Non-pigmented ciliary epithelial cell (primary cell): ENCODE measurements around the gene ADORA2A.

Experiments used
- DNase-seq: peaks from one replicate; pipeline ENCODE4 v3.0.0-alpha.2; 2010; ENCODE audit warnings: low read depth

Gene ADORA2A

DNA sequence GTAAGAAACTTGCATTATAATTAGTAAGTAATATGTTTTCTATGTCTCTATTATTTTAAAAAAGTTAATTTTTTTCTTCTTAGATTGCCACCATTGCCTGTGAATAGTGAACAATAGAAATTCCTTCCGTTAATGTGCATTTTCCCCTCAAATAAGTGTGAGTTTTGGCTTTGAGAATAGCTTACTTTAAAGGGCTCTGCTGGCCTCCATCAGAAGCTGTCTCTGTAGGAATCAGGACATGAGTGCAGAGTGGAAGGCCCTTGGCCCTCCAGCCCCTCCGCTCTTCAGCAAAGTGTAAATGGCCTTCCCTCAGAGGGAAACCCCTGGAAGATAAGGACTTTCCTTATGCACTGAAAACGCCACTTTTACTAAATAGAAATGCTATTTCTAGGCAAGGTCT is 24.1 kb upstream of the ADORA2A start:
- no peak for DNase-seq

DNA sequence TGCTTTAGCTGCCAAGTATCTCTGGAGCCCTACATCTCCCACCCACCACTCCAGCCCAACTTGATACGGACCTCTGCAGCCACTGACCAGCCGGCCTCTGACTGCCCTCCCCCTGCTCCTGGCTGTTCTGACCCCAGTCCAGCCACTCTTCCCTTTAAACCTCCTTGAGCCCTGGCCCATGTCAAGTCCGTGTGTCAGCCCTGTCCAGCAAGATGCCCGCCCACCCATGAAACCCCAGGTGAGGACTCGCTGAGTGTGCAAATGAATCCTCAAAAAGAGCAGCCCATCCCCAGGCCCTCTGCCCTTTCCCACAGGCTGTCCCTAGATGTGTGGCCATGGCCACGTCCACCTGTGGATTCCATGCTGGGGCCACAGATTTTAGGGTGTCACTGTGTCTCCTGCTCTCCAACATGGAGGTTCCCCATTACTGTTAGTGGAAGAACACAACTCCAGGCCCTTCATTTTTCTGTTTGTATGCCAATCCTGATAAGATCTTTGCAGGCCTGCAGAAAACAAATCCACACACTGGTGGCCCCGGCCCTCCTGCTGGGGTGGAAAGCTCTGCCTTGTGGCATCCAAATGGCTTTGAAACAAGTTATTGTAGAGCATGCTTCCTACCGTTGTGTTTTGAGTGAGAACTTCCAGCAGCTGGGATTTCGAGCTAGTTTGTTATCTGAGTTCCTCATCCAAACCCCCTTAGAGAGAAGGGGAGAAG is 22.7 kb upstream of the ADORA2A start:
- no peak for DNase-seq

DNA sequence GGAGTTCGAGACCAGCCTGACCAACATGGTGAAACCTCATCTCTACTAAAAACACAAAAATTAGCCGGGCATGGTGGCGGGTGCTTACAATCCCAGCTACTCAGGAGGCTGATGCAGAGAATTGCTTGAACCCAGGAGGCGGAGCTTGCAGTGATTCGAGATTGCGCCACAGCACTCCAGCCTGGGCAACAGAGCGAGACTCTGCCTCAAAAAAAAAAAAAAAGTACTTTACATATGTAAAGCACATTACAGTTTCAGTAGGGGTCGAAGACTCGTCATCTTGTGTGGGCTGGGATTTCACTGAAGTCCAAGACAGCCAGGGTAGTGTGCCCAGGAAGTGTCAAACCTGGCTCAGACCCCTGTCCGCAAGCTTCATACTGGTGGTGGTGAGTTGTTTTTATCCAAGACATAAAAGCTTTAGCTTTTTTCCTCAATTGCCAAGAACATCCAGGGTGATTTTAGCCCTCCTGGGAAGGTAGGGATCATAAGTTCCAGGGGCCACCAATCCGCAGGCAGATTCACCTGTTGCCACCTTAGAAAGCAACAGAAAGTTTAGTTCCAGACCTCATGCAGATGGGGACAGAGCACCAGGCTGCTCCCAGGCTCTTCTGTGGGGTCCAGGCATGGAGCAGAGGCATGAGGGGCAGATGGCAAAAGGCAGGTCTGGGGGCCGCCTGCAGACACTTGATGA is 21.6 kb upstream of the ADORA2A start:
- no peak for DNase-seq

DNA sequence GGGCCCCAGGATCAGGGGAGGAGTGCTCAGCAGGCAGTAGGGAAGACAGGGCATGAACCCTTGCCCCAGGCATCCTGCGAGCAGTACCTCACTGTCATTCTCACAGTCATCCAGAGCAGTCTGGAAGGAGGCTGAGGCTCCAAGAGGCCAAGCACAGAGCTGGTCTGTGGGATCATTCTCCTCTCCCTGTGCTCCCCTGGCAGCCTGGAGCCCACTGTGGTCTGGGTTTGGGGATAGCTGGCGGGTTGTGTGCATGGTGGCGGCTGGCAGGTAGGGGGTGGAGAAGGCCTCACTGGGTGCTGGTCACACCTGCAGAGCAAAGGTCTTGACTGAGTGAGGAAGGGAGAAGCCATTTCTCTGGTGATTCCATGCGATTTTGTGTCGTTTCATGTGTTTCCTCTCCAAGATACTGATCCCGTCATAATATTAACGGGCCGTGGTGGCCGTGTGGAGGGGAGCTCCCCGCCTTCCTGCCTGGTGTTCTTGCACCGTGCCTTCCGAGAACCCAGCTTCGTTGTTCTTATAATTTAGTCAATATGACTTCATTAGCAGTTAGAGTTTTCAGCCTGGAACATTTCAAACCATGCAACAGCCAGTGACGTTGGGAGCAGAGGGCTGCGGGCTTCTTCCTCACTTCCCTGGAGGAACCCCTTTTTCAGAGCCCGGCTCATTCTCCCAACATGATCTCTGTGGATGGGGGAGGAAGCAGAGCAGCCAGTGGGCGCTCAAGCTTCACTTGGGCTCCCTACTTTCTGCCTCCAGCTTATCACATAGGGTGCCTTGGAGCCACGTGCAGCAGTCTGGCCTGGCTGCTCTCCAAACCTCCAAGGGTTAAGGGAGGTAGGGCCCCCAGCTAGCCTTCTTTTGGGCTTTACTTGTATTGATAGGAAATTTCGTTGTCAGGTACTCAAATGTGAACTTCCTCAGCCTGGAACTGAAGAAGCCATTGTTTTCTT is 20.8 kb upstream of the ADORA2A start:
- no peak for DNase-seq

DNA sequence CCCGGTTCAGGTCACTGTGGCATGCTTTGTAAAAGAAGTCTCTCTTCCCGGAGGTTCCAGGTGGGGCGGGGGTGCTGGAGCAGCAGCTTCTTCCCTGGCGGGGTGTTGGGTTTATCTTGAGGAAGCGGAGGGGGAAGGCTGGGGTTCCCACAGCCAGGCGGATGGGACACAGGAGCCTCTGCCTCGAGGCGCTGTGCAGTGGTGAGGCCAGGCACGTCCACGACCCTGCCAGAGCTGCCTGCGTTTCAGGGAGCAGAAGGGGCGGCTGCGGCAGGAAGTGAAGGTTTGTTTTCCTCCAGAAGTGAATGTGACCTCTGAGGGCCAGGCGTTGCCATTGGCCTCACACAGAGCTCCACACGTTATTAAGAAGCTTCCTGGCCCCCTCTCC is 20.1 kb upstream of the ADORA2A start:
- no peak for DNase-seq

DNA sequence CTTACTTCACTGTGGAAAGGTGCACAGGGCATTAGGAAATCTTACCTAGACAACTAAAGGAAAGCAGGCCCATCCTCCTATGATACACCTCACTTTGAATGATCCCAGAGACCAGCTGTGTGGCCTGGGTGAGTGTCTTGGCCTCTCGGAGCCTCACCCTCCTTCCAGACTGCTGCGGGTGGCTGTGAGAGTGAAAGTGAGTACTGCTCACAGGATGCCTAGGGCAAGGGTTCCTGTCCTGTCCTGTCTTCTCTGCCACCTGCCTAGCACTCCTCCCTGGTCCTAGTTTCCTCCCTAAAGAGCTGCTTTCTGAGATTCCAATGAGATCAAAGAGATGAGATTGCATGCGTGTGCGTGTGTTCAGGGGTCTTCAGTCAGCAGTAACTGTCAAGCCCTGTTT is 19.5 kb upstream of the ADORA2A start:
- no peak for DNase-seq

DNA sequence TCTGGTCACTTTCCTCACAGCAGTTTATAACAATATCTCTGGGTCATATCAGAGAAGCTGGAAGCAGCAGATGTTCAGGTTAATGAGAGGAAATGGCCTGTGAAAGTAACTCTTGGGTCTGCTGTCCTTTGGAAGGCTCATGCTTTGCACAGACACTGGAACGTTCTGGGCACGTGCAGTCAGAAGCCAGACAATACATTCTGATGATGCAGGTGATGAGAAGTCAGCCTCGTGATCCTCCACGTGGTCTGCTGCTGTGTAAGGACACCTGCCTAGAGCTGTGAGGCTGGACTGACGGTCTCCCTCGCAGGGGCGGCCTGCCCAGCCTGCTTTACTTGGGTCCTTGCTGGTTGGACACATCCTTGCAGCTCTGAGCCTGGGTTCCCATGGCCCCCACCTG is 18.8 kb upstream of the ADORA2A start:
- no peak for DNase-seq

DNA sequence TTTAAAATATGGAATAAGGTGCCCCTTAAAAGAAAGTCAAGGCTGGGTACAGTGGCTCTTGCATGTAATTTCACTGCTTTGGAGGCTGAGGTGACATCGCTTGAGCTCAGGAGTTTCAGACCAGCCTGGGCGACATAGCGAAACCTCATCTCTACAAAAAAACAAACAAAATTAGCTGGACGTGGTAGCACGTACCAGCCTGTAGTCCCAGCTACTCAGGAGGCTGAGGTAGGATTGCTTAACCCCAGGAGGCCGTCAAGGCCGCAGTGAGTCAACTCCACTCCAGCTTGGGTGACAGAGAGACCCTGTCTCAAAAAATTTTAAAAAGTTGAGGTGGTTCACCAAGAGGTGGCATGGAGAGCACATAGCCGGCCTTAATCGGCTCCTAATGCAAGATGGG is 17.7 kb upstream of the ADORA2A start:
- DNase-seq, result no peak

DNA sequence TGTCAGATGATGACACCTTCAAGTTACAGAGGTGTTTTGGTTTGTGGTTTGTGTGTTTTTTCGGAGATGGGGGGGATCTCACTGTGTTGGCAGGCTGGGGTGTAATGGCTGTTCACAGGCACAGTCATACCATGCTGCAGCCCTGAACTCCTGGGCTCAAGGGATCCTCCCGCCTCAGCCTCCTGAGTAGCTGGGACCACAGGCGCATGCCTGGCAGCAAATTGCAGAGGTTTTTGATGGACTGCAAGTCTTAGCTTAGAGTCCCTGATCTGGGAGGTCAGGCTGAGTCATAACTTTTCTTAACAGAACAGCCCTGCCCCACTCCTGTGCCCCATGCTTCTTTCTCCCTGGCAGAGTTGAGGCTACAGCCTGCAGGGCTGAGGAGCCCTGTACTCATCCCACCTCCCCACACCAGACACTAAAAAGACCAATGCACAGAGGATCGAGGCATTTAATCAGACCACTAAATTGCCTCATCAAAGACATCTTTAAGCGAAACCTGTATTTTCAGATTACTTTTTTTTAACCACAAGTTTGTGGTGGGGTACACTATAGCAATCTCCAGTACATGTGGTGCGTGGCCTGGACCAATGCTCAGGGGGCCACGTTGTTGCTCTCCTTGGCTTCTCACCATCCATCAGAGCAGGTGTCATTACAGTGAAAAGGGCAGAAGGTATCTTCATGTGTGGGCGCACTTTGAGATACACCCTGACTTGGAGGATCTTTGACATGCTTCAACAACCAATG is 17.1 kb upstream of the ADORA2A start:
- DNase-seq, result no peak

DNA sequence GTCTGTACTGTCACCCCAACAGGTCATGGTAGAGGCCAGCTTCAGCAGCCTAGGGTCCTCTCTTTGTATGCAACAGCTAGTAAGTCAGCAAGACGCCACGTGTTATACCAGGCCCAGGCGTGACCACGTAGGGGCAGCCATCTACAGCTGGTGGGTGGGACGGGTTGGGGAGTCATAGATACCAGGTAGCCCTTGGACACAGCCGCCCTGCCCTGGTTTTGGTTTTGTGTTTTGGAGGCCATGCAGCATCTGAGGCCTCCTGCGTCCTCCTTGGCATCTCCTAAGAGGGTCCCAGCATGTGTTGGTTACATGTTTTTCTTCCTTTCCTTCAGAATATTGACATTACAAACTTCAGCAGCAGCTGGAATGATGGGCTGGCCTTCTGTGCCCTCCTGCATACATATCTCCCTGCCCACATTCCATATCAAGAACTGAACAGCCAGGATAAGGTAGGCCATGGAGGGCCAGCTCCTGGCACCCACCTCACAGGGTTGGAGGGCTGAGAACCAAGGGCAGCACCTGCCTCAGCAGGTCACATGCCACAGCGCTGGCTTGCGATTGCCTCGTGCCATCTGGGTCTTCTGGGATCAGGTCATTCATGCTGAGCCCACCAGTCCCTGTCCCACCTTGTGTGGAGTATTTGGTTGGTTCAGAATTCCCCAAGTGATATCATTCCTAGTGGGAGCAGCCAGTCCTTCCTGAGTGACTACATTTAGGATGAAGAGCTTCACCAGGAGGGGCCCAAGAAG is 16.0 kb upstream of the ADORA2A start:
- DNase-seq, result no peak

DNA sequence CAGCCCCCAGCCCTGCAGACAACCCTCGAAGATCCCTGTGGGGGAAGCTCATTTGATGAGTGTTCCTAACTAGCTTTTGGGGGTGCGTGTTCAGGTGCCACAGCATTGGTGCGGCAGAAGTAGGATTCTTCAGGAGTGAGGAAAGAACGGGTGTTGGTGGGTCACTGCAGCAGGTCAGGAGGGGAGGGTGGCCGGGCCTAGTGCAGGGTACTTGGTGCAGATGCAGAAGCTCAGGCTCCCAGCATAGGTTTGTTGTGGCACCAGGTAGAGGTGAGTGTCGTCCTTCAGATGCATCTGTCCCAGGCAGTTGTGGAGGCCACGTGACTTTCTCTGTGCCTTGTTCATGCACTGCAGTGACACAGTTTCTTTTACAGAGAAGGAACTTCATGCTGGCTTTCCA is 15.1 kb upstream of the ADORA2A start:
- DNase-seq, result no peak

DNA sequence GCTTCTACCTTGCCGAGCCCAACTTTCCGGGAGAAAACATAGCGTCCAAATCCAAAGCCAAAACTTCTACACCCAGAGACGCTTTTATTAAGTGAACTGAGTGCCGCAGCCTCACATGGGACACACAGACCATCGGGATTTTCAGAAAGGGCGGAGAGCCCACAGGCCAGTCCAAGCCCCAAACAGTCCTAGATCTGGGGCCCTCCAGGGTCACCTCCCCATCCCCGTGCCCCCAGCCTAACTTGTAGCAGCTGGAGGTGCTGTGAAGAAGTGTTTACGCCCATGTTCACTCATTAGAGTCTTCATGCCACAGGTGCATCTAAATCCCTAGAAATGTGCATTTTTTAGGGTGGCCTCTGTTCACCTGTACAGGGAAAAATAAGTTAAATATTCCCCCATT is 14.1 kb upstream of the ADORA2A start:
- DNase-seq, result no peak

DNA sequence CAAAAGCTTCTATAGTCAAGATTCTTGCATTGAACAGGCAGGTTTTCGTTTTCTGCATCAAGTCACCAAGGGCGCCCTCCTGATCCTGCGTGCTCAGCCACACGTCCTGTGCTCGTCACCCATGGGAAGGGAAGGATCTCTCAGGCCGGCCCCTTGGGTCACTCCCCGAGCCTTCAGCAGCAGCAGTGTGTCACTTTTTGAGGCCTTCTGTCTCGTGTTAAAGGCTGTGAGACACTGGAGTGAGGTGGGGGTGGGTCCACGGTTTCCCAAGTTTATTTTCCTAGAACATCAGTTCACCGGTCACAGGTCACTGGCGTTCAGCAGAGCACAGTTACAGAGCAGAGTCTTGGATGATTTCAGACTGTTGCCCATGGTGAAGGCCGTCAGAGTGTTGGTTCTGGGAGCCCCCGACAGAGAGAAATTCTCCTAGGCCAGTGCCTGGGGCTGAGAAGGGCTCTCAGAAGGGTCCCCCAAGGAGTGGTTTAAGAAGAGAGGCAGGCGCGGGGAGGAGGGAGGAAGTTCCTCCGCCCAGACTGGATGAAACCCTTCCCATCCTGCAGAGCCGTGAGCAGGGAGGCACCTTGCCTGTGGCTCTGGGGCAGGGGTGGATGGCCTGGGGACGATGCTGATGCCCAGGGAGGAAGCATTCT is 13.5 kb upstream of the ADORA2A start:
- DNase-seq, result no peak

DNA sequence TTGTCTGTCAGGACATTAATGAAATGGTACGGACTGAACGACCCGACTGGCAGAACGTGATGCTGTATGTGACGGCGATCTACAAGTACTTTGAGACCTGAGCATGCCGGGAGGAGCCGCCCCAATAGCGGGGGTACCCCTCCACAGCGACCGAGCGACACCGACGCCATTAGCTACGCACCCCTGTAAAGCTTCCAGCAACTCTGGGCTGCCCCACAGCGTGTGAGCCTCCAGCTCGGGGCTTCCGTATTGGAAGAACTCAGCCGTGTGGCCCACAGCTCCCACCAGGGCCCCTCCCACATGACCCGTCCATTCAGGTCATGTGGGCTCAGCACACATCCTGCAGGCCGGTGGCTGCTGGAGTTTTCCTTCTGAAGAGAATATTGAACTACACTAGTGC is 12.9 kb upstream of the ADORA2A start:
- no peak for DNase-seq

DNA sequence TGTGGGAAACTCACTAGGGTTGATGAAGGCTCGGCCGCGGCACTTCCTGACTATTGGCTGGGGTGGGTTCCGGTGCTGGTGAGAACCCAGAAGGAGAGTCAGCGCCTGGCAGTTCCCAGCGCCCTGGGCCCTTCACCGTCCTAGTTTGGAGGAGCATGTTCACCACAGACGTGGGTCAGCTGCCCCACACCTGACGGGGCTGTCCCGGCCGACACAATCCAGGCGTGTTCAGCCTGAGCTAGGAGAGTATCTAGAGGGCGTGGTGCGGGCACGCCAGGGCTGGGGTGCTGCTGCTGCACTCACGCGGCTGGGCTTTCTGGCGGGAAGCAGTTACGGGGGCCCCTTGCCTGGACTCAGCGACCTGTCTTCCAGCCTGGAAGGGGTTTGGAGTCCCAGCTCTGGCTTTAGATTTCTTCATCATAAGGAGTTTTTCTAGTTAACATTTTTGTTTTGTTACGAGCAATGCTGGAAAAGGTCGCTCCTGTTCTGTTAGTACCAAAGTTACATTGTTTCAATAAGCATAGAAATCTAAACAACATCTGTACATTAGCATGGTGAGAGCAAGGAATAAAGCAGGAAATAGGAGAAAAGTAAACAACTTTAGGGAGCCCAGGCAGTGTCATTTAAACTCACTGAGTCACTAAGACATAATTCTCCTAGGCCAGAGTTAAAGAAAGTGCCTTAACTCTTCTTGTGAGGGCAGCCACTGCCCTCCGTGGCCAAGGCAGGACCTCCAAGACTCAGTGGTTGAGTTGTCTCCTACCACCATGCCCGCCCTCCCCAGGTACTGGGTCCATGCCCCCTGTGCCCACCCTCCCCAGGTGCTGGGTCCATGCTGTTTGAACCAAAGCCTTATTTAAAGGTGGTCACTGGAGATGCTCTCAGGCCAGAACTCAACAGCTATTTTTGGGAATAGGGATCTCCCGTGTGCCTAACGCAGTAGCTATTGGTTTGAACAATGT is 12.1 kb upstream of the ADORA2A start:
- DNase-seq, result no peak

DNA sequence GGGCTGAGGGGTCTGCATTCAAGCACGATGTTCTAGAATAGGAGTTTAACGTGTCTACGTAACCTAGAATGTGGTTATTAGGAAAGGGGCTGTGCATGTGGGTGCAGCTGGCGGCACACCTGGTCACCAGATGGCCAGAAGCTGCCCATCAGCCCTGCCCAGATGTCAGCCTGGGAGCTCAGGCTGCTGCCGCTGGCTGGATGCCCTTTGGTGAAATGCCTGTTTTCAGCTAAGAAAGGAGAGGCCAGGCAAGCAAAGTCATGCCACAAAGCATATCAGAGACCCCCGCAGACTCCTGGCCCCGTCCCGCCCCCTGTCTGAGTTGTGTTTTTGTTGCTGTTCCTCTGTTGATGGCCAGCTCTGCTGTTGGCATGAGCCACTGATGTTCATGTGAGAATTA is 11.3 kb upstream of the ADORA2A start:
- DNase-seq, result no peak

DNA sequence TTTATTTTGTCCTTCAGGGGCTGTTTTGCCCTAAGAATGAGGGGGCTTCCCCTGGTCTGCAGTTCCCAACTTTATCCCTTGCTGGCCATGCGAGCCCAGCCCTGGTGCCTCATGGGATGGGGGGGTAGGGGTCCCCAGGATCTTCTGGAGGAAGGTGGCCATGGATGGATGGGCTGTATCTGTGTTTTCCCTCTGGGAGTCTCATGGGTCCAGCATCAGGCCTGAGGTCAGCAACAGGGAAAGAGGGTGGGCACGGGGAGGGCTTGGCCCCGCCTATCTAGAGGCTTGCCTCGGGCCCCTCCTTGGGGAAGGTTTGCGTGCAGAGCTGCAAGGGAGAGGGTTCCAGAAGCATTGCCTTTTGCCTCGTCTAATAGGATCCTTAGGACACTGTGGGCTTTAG is 10.8 kb upstream of the ADORA2A start:
- no peak for DNase-seq

DNA sequence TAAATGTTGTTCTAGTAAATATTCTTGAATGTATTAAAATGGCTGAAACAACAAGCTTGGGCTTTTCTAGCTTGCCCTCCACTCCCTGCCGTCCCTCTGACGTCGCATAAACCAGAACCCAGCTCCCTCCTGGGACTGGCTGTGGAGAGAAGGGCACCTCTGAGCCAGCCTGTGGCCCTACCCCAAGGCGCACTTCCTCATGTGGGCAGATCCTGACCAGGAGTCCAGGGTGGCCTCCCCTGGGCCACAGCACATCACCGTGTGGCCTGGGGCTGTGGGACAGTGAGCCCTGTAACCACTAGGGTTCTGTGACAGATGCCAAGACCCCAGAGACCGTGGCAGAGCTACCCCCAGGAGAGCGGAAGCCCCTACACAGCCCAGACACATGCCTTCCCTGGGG is 10.2 kb upstream of the ADORA2A start:
- DNase-seq, result no peak

DNA sequence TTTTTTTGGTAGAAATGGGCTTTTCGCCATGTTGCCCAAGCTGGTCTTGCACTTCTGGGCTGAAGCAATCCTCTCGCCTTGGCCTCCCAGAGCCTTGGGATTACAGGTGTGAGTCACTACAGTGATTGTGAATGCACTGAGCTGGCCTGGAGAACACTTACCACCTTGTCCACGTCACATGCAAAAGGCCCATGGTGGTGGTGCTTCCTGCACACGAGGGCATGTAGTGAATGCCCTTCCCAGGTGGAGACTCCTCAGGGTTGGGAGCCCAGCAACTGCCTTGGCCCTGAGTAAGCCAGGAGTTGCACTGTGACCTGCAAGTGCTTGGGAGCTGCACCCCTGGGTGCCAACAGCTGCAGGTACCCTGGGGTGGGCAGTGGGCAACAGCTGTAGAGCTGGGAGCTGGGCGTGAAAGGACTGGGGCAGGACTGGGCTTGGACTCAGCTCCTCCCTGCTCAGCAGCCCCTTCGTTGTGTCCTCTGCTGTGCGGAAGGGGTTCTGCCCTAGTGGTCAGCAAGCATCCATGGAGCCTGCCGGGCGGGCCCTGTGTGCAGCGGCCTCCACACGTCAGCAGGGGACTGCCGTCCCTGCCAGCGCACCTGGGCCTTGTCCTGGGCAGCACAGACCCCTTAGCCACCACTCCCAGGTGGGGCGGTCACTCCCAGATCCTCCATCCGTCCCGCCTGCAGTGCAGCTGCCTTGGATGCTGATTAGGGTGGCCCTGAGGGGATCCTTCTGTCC is 9.3 kb upstream of the ADORA2A start:
- no peak for DNase-seq
